ENCODE data around the gene WTAP. TPM values are rescaled to one million over a fixed set of nuclear protein-coding genes. Genes with fewer than 3 reads are reported as not detected.
A peak's percentile ranks its signal among the peaks of the same experiment; 100 is the strongest.

WTAP gene
- total RNA-seq, 4 donors from 2014 or later = 83.6 to 132 (median 119) TPM

GRCh38 chr6:159772196-159772595 lies 44.9 kb downstream of the WTAP start:
- Histone ChIP-seq H3K36me3 (peaks cover 3 to 4% of the 10 kb centered on the region in 2 donors), H3K27ac (no peak overlapping the region), H3K4me1 (no peaks in the 10 kb centered on the region), H3K9me3 (no peaks in the 10 kb centered on the region), H3K27me3 (no peaks in the 10 kb centered on the region), H3K4me3 (replicated peaks in 1 of 3) (no peak overlapping the region)
- no peak for TF ChIP-seq CTCF (IDR thresholded peaks at IDR 0.05)
- TF ChIP-seq POLR2A (IDR thresholded peaks at IDR 0.05) = no peak
- intact Hi-C loops (cut with DNase I) = no loop called here
- no peak for DNase-seq
- 0% methylated on average over 1 of the region's 1 CpG for WGBS, 2 donors

DNA sequence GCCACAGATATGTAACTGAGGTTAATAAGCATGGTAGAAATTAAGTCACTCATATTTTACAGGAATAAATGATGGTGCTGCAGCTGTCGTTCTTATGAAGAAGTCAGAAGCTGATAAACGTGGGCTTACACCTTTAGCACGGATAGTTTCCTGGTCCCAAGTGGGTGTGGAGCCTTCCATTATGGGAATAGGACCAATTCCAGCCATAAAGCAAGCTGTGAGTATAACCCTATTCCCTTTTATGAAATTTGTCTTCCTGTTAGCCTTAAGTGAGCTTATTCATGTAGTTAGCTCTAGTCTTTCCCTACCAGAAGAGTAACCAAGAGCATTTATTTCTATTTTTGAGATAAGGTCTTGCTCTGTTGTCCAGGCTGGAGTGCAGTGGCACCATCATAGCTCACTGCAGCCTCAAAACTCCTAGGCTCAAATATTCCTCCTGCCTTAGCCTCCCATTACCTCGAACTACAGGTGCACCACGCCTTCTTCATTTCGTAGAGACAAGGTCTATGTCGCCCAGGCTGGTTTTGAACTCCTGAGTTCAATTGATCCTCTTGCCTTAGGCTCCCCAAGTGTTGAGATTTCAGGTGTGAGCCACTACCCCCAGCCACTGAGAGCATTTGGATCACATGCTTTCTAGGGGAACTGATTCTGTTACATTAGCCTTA lies 50.1 kb downstream of the WTAP start:
- Histone ChIP-seq H3K4me3 (replicated peaks in 1 of 3) (no peak overlapping the region), H3K27me3 (no peaks in the 10 kb centered on the region), H3K9me3 (no peaks in the 10 kb centered on the region), H3K4me1 (no peaks in the 10 kb centered on the region), H3K36me3 (peaks cover 49 to 50% of the 10 kb centered on the region in 2 donors), H3K27ac (no peak overlapping the region)
- DNase-seq = no peak
- intact Hi-C loops (cut with DNase I) = no loop called here
- WGBS, 2 donors = 83 to 93% methylated on average over 7 of the region's 7 CpGs
- no peak for TF ChIP-seq POLR2A (IDR thresholded peaks at IDR 0.05)
- no peak for TF ChIP-seq CTCF (IDR thresholded peaks at IDR 0.05)

DNA sequence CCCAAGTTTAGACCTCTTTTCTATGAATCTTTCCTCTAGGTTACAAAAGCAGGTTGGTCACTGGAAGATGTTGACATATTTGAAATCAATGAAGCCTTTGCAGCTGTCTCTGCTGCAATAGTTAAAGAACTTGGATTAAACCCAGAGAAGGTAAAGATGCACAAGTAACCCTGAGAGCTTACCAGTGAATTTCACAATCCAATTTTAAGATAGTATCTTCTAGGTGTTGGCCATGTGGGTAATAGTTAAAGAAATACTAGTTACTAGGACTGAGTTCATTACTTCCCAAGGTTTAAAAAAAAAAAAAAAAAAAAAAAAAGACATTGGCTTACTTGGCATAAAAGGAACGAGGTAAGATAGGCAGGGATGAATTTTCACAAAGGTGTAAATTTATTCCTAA lies 50.8 kb downstream of the WTAP start:
- WGBS, 2 donors = 75 to 79% methylated on average over 1 of the region's 1 CpG
- no peak for DNase-seq
- TF ChIP-seq POLR2A (IDR thresholded peaks at IDR 0.05) (no peak), CTCF (IDR thresholded peaks at IDR 0.05) (no peak)
- H3K27ac ChIP-seq = no peak overlapping the region
- no peaks in the 10 kb centered on the region for H3K27me3 ChIP-seq
- intact Hi-C loops (cut with DNase I) = no loop called here
- no peak overlapping the region for H3K4me3 ChIP-seq (replicated peaks in 1 of 3)
- no peaks in the 10 kb centered on the region for H3K9me3 ChIP-seq
- H3K36me3 ChIP-seq = peaks cover 56 to 57% of the 10 kb centered on the region in 2 donors
- H3K4me1 ChIP-seq = no peaks in the 10 kb centered on the region

GRCh38 chr6:159778542-159779103 lies 51.3 kb downstream of the WTAP start:
- no peak for DNase-seq
- Histone ChIP-seq H3K4me3 (replicated peaks in 1 of 3) (no peak overlapping the region), H3K4me1 (no peaks in the 10 kb centered on the region), H3K9me3 (no peaks in the 10 kb centered on the region), H3K27me3 (no peaks in the 10 kb centered on the region), H3K36me3 (peaks cover 61 to 62% of the 10 kb centered on the region in 2 donors), H3K27ac (no peak overlapping the region)
- intact Hi-C loops (cut with DNase I) = no loop called here
- WGBS, 2 donors = 80 to 82% methylated on average over 3 of the region's 3 CpGs
- TF ChIP-seq POLR2A (IDR thresholded peaks at IDR 0.05) = no peak
- no peak for TF ChIP-seq CTCF (IDR thresholded peaks at IDR 0.05)

- H3K27ac ChIP-seq = peak overlapping the region in 2 of 3 donors; percentile 99
- intact Hi-C loops (cut with DNase I) = loop anchor here (5.0 to 10.0 kb wide), 2 partner anchors 63 to 96 kb away; partner anchors contain the start of genes SOD2 and WTAP
- H3K4me3 ChIP-seq (replicated peaks in 1 of 3) = peak overlapping the region in 2 of 3 donors; percentile 64 to 81
- H3K36me3 ChIP-seq = peaks cover 34 to 44% of the 10 kb centered on the region in 2 donors
- peak in 1 of 2 donors; percentile 5 for DNase-seq
- peaks cover 24 to 27% of the 10 kb centered on the region in 2 donors for H3K4me1 ChIP-seq
- TF ChIP-seq CTCF (IDR thresholded peaks at IDR 0.05) (no peak), POLR2A (IDR thresholded peaks at IDR 0.05) (no peak)
- WGBS, 2 donors = 36 to 45% methylated on average over 15 of the region's 15 CpGs
- no peaks in the 10 kb centered on the region for H3K9me3 ChIP-seq
- H3K27me3 ChIP-seq = no peaks in the 10 kb centered on the region
Measured at GRCh38 chr6:159788276-159788675, 61.0 kb downstream of the WTAP start.

Data from thyroid gland (tissue), 4 donors.